ENCODE data around the gene PCP4.

Gene PCP4

GRCh38 chr21:39923476-39923875, 56.2 kb downstream of the PCP4 start:
- DNase-seq (ENCODE audit: low read depth) = no peak

- no peak for DNase-seq (ENCODE audit: low read depth)
These were observed 57.5 kb downstream of the PCP4 start for GRCh38 chr21:39924577-39925308.

GRCh38 chr21:39927304-39927886, 60.2 kb downstream of the PCP4 start:
- DNase-seq (ENCODE audit: low read depth) = no peak

- DNase-seq (ENCODE audit: low read depth) = no peak
These were observed 65.1 kb downstream of the PCP4 start for GRCh38 chr21:39932335-39932734.

- DNase-seq (ENCODE audit: low read depth) = no peak
These were observed 67.7 kb downstream of the PCP4 start for GRCh38 chr21:39934895-39935294.

GRCh38 chr21:39935716-39936115, 68.5 kb downstream of the PCP4 start:
- DNase-seq (ENCODE audit: low read depth) = no peak

- DNase-seq (ENCODE audit: low read depth) = no peak
These were observed 70.9 kb downstream of the PCP4 start for GRCh38 chr21:39938086-39938625.

GRCh38 chr21:39946199-39946598, 79.0 kb downstream of the PCP4 start:
- no peak for DNase-seq (ENCODE audit: low read depth)

- no peak for DNase-seq (ENCODE audit: low read depth)
These were observed 79.8 kb downstream of the PCP4 start for GRCh38 chr21:39947031-39947430.

- DNase-seq (ENCODE audit: low read depth) = no peak
These were observed 84.2 kb downstream of the PCP4 start for GRCh38 chr21:39951183-39952101.

GRCh38 chr21:39952265-39952664, 85.0 kb downstream of the PCP4 start:
- DNase-seq (ENCODE audit: low read depth) = no peak

- DNase-seq (ENCODE audit: low read depth) = no peak
These were observed 87.3 kb downstream of the PCP4 start for GRCh38 chr21:39954570-39954969.

- DNase-seq (ENCODE audit: low read depth) = no peak
These were observed 88.1 kb downstream of the PCP4 start for GRCh38 chr21:39955326-39955725.

GRCh38 chr21:39956586-39956985, 89.3 kb downstream of the PCP4 start:
- no peak for DNase-seq (ENCODE audit: low read depth)

GRCh38 chr21:39958731-39959130, 91.5 kb downstream of the PCP4 start:
- DNase-seq (ENCODE audit: low read depth) = no peak

GRCh38 chr21:39961251-39961650, 94.0 kb downstream of the PCP4 start:
- no peak for DNase-seq (ENCODE audit: low read depth)

- no peak for DNase-seq (ENCODE audit: low read depth)
These were observed 97.8 kb downstream of the PCP4 start for GRCh38 chr21:39965026-39965425.

GRCh38 chr21:39966786-39967185, 99.5 kb downstream of the PCP4 start:
- no peak for DNase-seq (ENCODE audit: low read depth)

GRCh38 chr21:39968010-39968409, 100.8 kb downstream of the PCP4 start:
- no peak for DNase-seq (ENCODE audit: low read depth)

- DNase-seq (ENCODE audit: low read depth) = no peak
These were observed 102.6 kb downstream of the PCP4 start for GRCh38 chr21:39969691-39970364.

GRCh38 chr21:39971956-39972355, 104.7 kb downstream of the PCP4 start:
- DNase-seq (ENCODE audit: low read depth) = no peak

- DNase-seq (ENCODE audit: low read depth) = no peak
These were observed 105.2 kb downstream of the PCP4 start for GRCh38 chr21:39972471-39972870.
